WTC11 (cell line): ENCODE results near the gene TMEM94. TPM values are rescaled to one million over a fixed set of nuclear protein-coding genes. Genes with fewer than 3 reads are reported as not detected.

Experiments
- ATAC-seq: fragments of 200-7000 bp; cut with Tn5 transposase; 2 replicates; pipeline ENCODE4 v1.10.0; 2021; ENCODE audit warnings: mild to moderate bottlenecking, moderate library complexity
- CTCF ChIA-PET: fragments of 300-600 bp; sonication (Branson Sonifier 250); formaldehyde crosslinking; loops from one replicate; lab custom pipeline; 2021; ENCODE audit warnings: antibody characterized with exemption; lab: Charles Lee
- POLR2A ChIA-PET: fragments of 350-600 bp; sonication (Branson Sonifier 250); formaldehyde crosslinking; loops from one replicate; lab custom pipeline; 2021; ENCODE audit warnings: antibody characterized with exemption; lab: Charles Lee
- DNase-seq: peaks from one replicate; pipeline ENCODE4 v3.0.0; 2021; ENCODE audit warnings: low spot score
- H3K27ac Mint-ChIP-seq: 2 replicates; pipeline ENCODE4 v1.8.0; 2021; ENCODE audit warnings: mixed read lengths
- H3K27me3 Mint-ChIP-seq: 2 replicates; pipeline ENCODE4 v1.8.0; 2021; ENCODE audit warnings: low read depth, mild to moderate bottlenecking, moderate library complexity, mixed read lengths
- H3K36me3 Mint-ChIP-seq: 2 replicates; pipeline ENCODE4 v1.8.0; 2021; ENCODE audit warnings: mixed read lengths
- H3K4me1 Mint-ChIP-seq: 2 replicates; pipeline ENCODE4 v1.8.0; 2022; ENCODE audit warnings: mixed read lengths
- H3K4me3 Mint-ChIP-seq: 2 replicates; pipeline ENCODE4 v1.8.0; 2021; ENCODE audit warnings: mild to moderate bottlenecking, moderate library complexity, mixed read lengths
- H3K9me3 Mint-ChIP-seq: 2 replicates; pipeline ENCODE4 v1.8.0; 2021; ENCODE audit warnings: mixed read lengths
- CDX4 ChIP-seq: fragments of 250-450 bp; sonication (Bioruptor Pico); IDR thresholded peaks from 2 replicates; pipeline ENCODE4 v1.9.0; 2021; ENCODE audit warnings: moderate library complexity, mild to moderate bottlenecking, inconsistent platforms, borderline replicate concordance
- CTCF ChIP-seq: fragments of 200-600 bp; IDR thresholded peaks from 2 replicates; pipeline ENCODE4 v1.8.0; 2022; ENCODE audit warnings: antibody characterized with exemption
- FOXK1 ChIP-seq: sonication (generic); formaldehyde crosslinking; IDR thresholded peaks from 2 replicates; pipeline ENCODE4 v1.8.0; 2022; ENCODE audit warnings: mild to moderate bottlenecking, moderate library complexity, missing genetic modification reagents
- GRHL2 ChIP-seq: fragments of 250-450 bp; sonication (Bioruptor Pico); IDR thresholded peaks from 2 replicates; pipeline ENCODE4 v1.8.0; 2022; ENCODE audit warnings: mild to moderate bottlenecking, moderate library complexity; ENCODE audit not compliant: insufficient replicate concordance, severe bottlenecking
- JUN ChIP-seq: sonication (generic); formaldehyde crosslinking; IDR thresholded peaks from 2 replicates; pipeline ENCODE4 v1.8.0; 2023; ENCODE audit warnings: mild to moderate bottlenecking, missing genetic modification reagents
- MAX ChIP-seq: sonication (generic); formaldehyde crosslinking; IDR thresholded peaks from 2 replicates; pipeline ENCODE4 v1.8.0; 2022; ENCODE audit warnings: mild to moderate bottlenecking, missing genetic modification reagents
- MXD4 ChIP-seq: fragments of 250-450 bp; sonication (Bioruptor Pico); IDR thresholded peaks from 2 replicates; pipeline ENCODE4 v1.8.0; 2021; ENCODE audit warnings: mild to moderate bottlenecking, moderate library complexity, borderline replicate concordance
- SOX15 ChIP-seq: fragments of 250-450 bp; sonication (Bioruptor Pico); IDR thresholded peaks from 2 replicates; pipeline ENCODE4 v1.9.0; 2021; ENCODE audit warnings: mild to moderate bottlenecking
- TEAD1 ChIP-seq: sonication (generic); formaldehyde crosslinking; IDR thresholded peaks from 2 replicates; pipeline ENCODE4 v1.8.0; 2022; ENCODE audit warnings: mild to moderate bottlenecking, missing genetic modification reagents
- ZBTB21 ChIP-seq: sonication (generic); formaldehyde crosslinking; IDR thresholded peaks from 2 replicates; pipeline ENCODE4 v1.8.1; 2023; ENCODE audit warnings: mild to moderate bottlenecking, missing genetic modification reagents, borderline replicate concordance
- ZMAT4 ChIP-seq: fragments of 250-450 bp; sonication (Bioruptor Pico); IDR thresholded peaks from 2 replicates; pipeline ENCODE4 v1.9.0; 2021; ENCODE audit warnings: mild to moderate bottlenecking
- ZNF138 ChIP-seq: sonication (generic); formaldehyde crosslinking; conservative IDR thresholded peaks from 2 replicates; pipeline ENCODE4 v1.8.1; 2022; ENCODE audit warnings: mild to moderate bottlenecking, moderate library complexity, missing genetic modification reagents
- ZNF232 ChIP-seq: sonication (generic); formaldehyde crosslinking; IDR thresholded peaks from 2 replicates; pipeline ENCODE4 v1.8.0; 2022; ENCODE audit warnings: mild to moderate bottlenecking, missing genetic modification reagents
- total RNA-seq: library from RNA; stranded (reverse); gene quantifications from 3 replicates; pipeline ENCODE4 v1.2.3, GENCODE V29; 2021
- TF ChIP-seq, protein P1 (sequence below): sonication (generic); formaldehyde crosslinking; IDR thresholded peaks from 2 replicates; pipeline ENCODE4 v1.8.1; 2023; ENCODE audit warnings: mild to moderate bottlenecking, missing genetic modification reagents, borderline replicate concordance
- TF ChIP-seq, protein P2 (sequence below): sonication (generic); formaldehyde crosslinking; IDR thresholded peaks from 2 replicates; pipeline ENCODE4 v1.8.1; 2022; ENCODE audit warnings: missing genetic modification reagents, borderline replicate concordance
- TF ChIP-seq, protein P3 (sequence below): fragments of 250-450 bp; sonication (Bioruptor Pico); IDR thresholded peaks from 2 replicates; pipeline ENCODE4 v1.9.0; 2021; ENCODE audit warnings: mild to moderate bottlenecking, borderline replicate concordance

TMEM94 gene
- total RNA-seq, 1 experiment from 2014 or later: 76.9 TPM

DNA sequence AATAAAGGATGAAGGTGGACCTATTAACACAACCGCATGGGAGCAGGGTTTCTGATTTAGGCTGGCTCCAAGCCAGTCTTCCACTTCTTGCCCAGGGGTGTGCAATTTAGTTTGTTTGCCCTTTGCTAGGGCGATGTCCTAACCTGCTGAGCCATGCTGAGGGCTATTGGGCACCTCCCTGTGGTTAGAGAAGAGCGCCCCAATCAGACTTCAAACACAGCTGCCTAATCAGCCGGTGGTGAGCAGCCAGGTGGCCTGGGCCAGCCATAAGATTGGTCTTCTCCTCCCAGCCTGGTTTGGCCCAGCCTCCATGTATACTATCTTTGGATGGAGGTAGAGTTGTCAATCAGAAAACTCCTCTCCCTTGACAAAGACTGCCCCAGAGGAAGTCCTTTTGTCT lies 15.7 kb downstream of the TMEM94 start (continued):
- TF ChIP-seq MAX: no peak
- TF ChIP-seq GRHL2: no peak
- TF ChIP-seq TEAD1: no peak
- TF ChIP-seq MXD4: no peak
- TF ChIP-seq ZBTB21 (CRISPR knock-in tag): no peak
- no peak for TF ChIP-seq CTCF
- no peak for TF ChIP-seq ZNF232 (CRISPR knock-in tag)

DNA sequence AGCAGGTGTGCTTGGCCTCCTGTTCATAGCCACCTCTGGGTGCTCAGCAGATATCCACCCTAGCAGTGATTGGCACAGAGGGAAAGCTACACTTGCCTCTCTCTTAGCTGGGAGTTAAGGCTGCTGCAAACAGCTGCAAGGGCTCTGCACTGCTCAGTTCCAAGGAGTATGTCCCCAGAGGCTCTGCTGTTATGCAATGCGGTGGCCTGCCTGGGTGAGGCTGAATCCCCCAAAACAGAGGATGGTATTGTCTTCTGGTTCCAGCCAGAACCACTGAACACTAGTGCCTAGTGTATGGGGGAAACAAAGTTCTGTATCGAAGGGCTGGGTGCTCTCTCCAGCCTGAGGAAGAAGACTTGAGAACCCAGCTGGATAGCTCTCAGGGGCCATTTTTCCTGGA lies 16.8 kb downstream of the TMEM94 start:
- Mint-ChIP-seq H3K36me3 (no peaks in the 10 kb centered on the region; the same call in 1 of the 2 replicates), H3K27ac (no peak overlapping the region), H3K9me3 (no peaks in the 10 kb centered on the region), H3K27me3 (no peaks in the 10 kb centered on the region), H3K4me1 (no peaks in the 10 kb centered on the region), H3K4me3 (no peak overlapping the region)
- ChIA-PET POLR2A (no interaction called here), CTCF (interaction anchor here (0.5 kb wide), 1 partner anchor 273 kb away, joined by 3 read pairs; no protein-coding TSS in a partner anchor)
- no peak for TF ChIP-seq JUN (CRISPR knock-in tag)
- no peak for TF ChIP-seq ZMAT4 (CRISPR knock-in tag)
- no peak for TF ChIP-seq ZNF138 (CRISPR knock-in tag)
- TF ChIP-seq SOX15 (CRISPR knock-in tag): no peak
- no peak for TF ChIP-seq ZBTB21 (CRISPR knock-in tag)
- TF ChIP-seq, protein P1, sequence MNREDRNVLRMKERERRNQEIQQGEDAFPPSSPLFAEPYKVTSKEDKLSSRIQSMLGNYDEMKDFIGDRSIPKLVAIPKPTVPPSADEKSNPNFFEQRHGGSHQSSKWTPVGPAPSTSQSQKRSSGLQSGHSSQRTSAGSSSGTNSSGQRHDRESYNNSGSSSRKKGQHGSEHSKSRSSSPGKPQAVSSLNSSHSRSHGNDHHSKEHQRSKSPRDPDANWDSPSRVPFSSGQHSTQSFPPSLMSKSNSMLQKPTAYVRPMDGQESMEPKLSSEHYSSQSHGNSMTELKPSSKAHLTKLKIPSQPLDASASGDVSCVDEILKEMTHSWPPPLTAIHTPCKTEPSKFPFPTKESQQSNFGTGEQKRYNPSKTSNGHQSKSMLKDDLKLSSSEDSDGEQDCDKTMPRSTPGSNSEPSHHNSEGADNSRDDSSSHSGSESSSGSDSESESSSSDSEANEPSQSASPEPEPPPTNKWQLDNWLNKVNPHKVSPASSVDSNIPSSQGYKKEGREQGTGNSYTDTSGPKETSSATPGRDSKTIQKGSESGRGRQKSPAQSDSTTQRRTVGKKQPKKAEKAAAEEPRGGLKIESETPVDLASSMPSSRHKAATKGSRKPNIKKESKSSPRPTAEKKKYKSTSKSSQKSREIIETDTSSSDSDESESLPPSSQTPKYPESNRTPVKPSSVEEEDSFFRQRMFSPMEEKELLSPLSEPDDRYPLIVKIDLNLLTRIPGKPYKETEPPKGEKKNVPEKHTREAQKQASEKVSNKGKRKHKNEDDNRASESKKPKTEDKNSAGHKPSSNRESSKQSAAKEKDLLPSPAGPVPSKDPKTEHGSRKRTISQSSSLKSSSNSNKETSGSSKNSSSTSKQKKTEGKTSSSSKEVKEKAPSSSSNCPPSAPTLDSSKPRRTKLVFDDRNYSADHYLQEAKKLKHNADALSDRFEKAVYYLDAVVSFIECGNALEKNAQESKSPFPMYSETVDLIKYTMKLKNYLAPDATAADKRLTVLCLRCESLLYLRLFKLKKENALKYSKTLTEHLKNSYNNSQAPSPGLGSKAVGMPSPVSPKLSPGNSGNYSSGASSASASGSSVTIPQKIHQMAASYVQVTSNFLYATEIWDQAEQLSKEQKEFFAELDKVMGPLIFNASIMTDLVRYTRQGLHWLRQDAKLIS: no peak
- no peak for TF ChIP-seq CDX4 (CRISPR knock-in tag)
- TF ChIP-seq, protein P2, sequence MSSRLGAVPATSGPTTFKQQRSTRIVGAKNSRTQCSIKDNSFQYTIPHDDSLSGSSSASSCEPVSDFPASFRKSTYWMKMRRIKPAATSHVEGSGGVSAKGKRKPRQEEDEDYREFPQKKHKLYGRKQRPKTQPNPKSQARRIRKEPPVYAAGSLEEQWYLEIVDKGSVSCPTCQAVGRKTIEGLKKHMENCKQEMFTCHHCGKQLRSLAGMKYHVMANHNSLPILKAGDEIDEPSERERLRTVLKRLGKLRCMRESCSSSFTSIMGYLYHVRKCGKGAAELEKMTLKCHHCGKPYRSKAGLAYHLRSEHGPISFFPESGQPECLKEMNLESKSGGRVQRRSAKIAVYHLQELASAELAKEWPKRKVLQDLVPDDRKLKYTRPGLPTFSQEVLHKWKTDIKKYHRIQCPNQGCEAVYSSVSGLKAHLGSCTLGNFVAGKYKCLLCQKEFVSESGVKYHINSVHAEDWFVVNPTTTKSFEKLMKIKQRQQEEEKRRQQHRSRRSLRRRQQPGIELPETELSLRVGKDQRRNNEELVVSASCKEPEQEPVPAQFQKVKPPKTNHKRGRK: no peak
- no peak for TF ChIP-seq FOXK1 (CRISPR knock-in tag)
- TF ChIP-seq, protein P3, sequence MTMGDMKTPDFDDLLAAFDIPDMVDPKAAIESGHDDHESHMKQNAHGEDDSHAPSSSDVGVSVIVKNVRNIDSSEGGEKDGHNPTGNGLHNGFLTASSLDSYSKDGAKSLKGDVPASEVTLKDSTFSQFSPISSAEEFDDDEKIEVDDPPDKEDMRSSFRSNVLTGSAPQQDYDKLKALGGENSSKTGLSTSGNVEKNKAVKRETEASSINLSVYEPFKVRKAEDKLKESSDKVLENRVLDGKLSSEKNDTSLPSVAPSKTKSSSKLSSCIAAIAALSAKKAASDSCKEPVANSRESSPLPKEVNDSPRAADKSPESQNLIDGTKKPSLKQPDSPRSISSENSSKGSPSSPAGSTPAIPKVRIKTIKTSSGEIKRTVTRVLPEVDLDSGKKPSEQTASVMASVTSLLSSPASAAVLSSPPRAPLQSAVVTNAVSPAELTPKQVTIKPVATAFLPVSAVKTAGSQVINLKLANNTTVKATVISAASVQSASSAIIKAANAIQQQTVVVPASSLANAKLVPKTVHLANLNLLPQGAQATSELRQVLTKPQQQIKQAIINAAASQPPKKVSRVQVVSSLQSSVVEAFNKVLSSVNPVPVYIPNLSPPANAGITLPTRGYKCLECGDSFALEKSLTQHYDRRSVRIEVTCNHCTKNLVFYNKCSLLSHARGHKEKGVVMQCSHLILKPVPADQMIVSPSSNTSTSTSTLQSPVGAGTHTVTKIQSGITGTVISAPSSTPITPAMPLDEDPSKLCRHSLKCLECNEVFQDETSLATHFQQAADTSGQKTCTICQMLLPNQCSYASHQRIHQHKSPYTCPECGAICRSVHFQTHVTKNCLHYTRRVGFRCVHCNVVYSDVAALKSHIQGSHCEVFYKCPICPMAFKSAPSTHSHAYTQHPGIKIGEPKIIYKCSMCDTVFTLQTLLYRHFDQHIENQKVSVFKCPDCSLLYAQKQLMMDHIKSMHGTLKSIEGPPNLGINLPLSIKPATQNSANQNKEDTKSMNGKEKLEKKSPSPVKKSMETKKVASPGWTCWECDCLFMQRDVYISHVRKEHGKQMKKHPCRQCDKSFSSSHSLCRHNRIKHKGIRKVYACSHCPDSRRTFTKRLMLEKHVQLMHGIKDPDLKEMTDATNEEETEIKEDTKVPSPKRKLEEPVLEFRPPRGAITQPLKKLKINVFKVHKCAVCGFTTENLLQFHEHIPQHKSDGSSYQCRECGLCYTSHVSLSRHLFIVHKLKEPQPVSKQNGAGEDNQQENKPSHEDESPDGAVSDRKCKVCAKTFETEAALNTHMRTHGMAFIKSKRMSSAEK (CRISPR knock-in tag): no peak
- DNase-seq: no peak
- ATAC-seq: no peak
